Umbilical cord (tissue), 2 donors: Measurements from ENCODE around the gene DAGLB. TPM values are rescaled to one million over a fixed set of nuclear protein-coding genes. Genes with fewer than 3 reads are reported as not detected.
"Not testable (repeated sequence)": the region's sequence is repeated elsewhere in the genome, so short reads cannot be mapped to it uniquely, and the experiment has no call there.

Source experiments
- DNase-seq: peaks from one replicate; pipeline ENCODE4 v3.0.0-alpha.2; 2015; ENCODE audit warnings: low spot score
- total RNA-seq: library from RNA; depleted of rRNA; stranded (reverse); fragments of >200 nt; gene quantifications from one replicate; pipeline ENCODE4 v1.2.3, GENCODE V29; 2014; ENCODE audit warnings: low replicate concordance; ENCODE audit not compliant: insufficient read depth

DAGLB gene
- total RNA-seq, 1 donor from 2014 or later: 10.4 TPM

- no peak for DNase-seq
These were observed 48.4 kb downstream of the DAGLB start for GRCh38 chr7:6399351-6399750.

GRCh38 chr7:6398943-6399342 is 48.8 kb downstream of the DAGLB start:
- peak; percentile 74 for DNase-seq

DNA sequence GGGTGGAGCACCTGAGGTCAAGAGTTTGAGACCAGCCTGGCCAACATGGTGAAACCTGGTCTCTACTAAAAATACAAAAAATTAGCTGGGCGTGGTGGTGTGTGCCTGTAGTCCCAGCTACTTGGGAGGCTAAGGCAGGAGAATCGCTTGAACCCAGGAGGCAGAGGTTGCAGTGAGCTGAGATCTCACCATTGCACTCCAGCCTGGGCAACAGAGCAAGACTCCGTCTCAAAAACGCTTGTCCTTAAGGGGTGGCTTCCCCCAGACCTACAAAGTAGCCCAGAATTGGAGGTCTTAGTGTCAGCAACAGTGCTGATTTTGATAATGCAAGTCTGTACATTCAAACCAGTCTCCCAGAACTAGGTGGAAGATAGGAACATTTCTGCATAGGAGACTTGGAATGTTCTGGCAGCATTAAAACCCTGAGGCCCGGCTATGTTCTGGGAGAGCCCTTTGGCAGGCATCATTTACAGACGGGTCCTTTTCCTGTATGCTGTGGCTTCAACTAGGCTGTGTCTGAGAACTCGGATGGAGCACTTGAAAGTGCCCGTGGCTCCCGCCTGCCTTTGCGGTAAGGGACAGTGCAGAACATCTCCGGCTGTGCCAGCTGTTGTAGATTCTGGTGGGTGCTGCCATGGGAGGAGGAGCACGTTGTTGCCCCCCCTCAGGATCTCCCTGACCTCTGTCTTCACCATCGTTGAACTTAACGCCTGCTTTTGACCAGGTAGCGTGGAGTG is 49.8 kb downstream of the DAGLB start:
- not testable (repeated sequence) for DNase-seq

GRCh38 chr7:6395898-6396595 is 51.7 kb downstream of the DAGLB start:
- peak; percentile 49 for DNase-seq

DNA sequence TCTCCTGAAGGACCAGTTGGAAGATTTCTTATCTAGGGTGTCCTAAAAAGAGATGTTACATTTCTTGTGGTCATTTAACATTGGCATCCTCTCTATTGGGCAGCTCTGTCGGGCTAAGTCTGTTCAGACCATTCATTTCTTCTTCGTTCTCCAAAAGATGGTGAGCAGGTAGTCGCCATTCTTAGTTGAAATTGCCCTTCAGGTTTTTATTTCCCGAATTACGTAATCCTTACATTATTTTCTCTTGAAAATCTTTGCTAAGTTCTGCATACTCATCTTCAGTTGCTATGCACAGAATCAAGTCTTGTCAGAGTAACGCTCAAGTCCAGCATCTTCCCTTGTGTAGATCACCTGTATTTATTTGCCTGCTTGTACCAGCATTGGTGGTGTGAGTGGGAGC is 53.6 kb downstream of the DAGLB start:
- DNase-seq: no peak

GRCh38 chr7:6393667-6394056 is 54.1 kb downstream of the DAGLB start:
- DNase-seq: peak; percentile 44

DNA sequence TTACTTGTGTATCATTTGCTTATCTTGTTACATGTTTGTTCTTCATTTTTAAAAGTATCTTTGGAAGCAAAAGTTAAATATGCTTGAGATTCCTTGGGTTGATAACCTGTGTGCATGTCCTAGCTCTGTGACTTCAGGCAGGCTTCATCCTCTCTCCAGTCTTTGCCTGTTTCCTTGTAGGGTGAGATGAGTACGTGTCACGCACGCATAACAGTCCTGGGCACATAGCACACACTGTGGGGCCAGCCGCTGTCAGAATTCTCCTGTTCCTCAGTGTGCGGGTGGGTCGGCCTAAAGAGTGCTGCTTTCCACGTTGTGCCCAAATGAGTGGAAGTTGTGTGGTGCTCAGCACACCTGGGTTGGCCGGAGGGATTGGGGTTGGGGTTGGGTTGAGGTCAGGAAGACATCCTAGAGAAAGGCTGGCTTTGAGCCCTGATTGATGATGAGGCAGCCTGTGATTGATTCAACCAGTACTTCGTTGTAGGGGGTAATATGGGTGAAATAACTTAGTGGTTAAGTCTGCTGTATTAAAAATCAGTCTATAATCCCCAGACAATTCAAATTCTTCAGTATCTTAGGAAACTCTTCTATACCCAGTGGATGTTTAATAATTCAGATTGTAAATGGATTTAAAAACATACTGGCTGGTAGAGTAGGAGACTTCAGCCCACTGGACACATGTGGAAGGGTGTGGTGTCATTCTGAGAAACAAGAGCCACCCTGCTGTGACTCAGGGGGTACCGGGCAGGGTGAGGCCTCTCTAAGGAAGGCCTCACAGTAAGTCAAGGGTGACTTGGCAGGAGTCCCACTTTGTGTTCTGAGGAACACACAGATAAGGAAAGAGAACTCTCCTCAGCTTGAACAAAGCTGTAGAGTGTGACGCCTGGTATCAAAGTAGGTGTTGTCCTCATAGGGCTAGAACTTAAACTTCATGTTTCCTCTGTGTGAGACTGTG is 54.8 kb downstream of the DAGLB start:
- peak; percentile 80 for DNase-seq

GRCh38 chr7:6389728-6390127 is 58.0 kb downstream of the DAGLB start:
- no peak for DNase-seq

GRCh38 chr7:6387734-6388294 is 59.9 kb downstream of the DAGLB start:
- no peak for DNase-seq

- no peak for DNase-seq
These were observed 61.0 kb downstream of the DAGLB start for GRCh38 chr7:6386779-6387178.

DNA sequence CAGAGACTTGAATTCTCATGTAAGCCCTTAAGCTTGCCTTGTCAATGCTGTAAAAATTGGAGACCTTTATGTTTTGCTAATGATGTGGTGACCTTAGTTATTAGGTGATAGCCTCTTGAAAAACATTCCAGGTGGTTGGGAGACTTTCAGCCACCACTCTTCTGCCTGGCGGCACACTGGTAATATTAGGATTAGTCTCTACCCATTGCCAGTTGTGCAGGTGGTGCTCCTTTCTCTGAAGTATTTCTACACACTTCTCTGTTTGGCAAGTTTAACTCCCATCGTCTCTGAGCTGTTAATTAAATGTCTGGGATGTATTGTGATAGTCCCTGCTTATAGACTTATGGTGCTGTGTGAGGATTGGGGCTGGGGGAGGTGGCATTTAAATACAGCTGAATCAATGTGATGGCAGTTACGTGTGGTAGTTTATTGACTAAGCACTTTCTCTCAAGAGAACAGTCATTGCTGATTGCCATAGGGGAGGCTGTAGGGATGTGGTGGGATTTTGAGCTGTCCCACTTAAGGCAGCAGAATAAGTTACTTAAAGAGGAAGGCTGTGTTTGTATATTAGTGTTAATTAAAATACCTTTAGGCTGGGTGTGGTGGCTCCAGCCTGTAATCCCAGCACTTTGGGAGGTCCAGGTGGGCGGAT is 61.7 kb downstream of the DAGLB start:
- DNase-seq: no peak

- peak; percentile 96 for DNase-seq
These were observed 62.5 kb downstream of the DAGLB start for GRCh38 chr7:6385110-6385781.

- DNase-seq: no peak
These were observed 63.4 kb downstream of the DAGLB start for GRCh38 chr7:6384327-6384726.

GRCh38 chr7:6382817-6383216 is 64.9 kb downstream of the DAGLB start:
- no peak for DNase-seq

DNA sequence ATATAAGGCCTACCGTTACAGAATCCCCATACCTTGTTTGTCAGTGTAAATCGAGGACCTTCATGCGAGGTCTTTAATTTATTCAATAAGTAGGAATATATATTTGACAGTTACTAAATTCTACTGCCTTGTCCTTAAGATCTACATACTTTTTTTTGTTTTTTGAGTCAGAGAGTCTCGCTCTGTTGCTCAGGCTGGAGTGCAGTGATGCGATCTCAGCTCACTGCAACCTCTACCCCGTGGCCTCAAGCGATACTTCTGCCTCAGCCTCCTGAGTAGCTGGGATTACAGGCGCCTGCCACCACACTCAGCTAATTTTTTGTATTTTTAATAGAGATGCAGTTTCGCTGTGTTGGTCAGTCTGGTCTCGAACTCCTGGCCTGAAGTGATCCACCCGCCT is 65.9 kb downstream of the DAGLB start:
- DNase-seq: not testable (repeated sequence)

- no peak for DNase-seq
These were observed 67.3 kb downstream of the DAGLB start for GRCh38 chr7:6380310-6381095.

- no peak for DNase-seq
These were observed 67.9 kb downstream of the DAGLB start for GRCh38 chr7:6379886-6380285.

- not testable (repeated sequence) for DNase-seq
These were observed 69.2 kb downstream of the DAGLB start for GRCh38 chr7:6378556-6378955.

DNA sequence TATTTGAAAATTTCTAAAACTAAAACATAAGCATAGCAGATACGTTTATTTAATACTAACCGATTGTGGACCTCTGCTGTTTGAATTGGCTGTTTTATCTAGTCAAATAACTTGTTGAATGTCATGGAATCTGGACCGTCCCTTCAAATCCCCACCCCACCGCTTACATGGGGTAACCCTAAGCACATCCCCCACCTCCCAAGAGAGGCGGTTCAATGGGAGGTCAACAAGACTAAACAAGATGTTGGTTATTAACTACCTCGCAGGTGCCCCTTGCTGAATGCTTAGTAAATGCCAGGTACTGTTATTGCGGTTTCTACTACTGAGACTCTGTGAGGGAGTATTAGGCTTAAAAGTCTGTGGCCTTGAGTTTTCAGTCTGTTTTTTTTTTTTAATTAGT is 70.9 kb downstream of the DAGLB start:
- no peak for DNase-seq
